Ramos (cell line): ENCODE results near the gene TNIK.
"Not testable (repeated sequence)": the region's sequence is repeated elsewhere in the genome, so short reads cannot be mapped to it uniquely, and the experiment has no call there.

Experiments
- in situ Hi-C: fragments of 300-500 bp; cut with MboI; formaldehyde crosslinking; loops from one replicate; pipeline ENCODE4 v1.14.3; 2022; ENCODE audit warnings: low sequenced_read_pairs; ENCODE audit not compliant: unreplicated experiment

Gene TNIK

GRCh38 chr3:171123915-171124314, 336.3 kb downstream of the TNIK start:
- in situ Hi-C loops, result no loop called here

GRCh38 chr3:171122861-171123260, 337.3 kb downstream of the TNIK start:
- in situ Hi-C loops, result no loop called here

- in situ Hi-C loops, result no loop called here
Observed at GRCh38 chr3:171122240-171122639, 338.0 kb downstream of the TNIK start.

- in situ Hi-C loops, result no loop called here
Observed at GRCh38 chr3:171121801-171122200, 338.4 kb downstream of the TNIK start.

- in situ Hi-C loops, result not testable (repeated sequence)
Observed at GRCh38 chr3:171119402-171119801, 340.8 kb downstream of the TNIK start.

GRCh38 chr3:171118993-171119392, 341.2 kb downstream of the TNIK start:
- in situ Hi-C loops, result not testable (repeated sequence)

GRCh38 chr3:171116824-171117395, 343.3 kb downstream of the TNIK start:
- in situ Hi-C loops, result no loop called here

GRCh38 chr3:171116365-171116764, 343.8 kb downstream of the TNIK start:
- in situ Hi-C loops, result no loop called here

- in situ Hi-C loops, result no loop called here
Observed at GRCh38 chr3:171115667-171116066, 344.5 kb downstream of the TNIK start.

GRCh38 chr3:171113716-171114115, 346.5 kb downstream of the TNIK start:
- in situ Hi-C loops, result no loop called here

- in situ Hi-C loops, result no loop called here
Observed at GRCh38 chr3:171110715-171111114, 349.5 kb downstream of the TNIK start.

GRCh38 chr3:171108066-171108465, 352.1 kb downstream of the TNIK start:
- in situ Hi-C loops, result no loop called here

- in situ Hi-C loops, result no loop called here
Observed at GRCh38 chr3:171103185-171103584, 357.0 kb downstream of the TNIK start.

GRCh38 chr3:171101982-171102641, 358.1 kb downstream of the TNIK start:
- in situ Hi-C loops, result no loop called here

- in situ Hi-C loops, result no loop called here
Observed at GRCh38 chr3:171099911-171100310, 360.3 kb downstream of the TNIK start.

- in situ Hi-C loops, result no loop called here
Observed at GRCh38 chr3:171095063-171095462, 365.1 kb downstream of the TNIK start.

GRCh38 chr3:171094411-171094810, 365.8 kb downstream of the TNIK start:
- in situ Hi-C loops, result no loop called here

- in situ Hi-C loops, result no loop called here
Observed at GRCh38 chr3:171093462-171093861, 366.7 kb downstream of the TNIK start.

- in situ Hi-C loops, result no loop called here
Observed at GRCh38 chr3:171092467-171092911, 367.7 kb downstream of the TNIK start.

GRCh38 chr3:171090321-171090720, 369.9 kb downstream of the TNIK start:
- in situ Hi-C loops, result no loop called here

GRCh38 chr3:171088964-171089754, 371.0 kb downstream of the TNIK start:
- in situ Hi-C loops, result no loop called here
